Fibroblast of lung (primary cell): Measurements from ENCODE around the gene PRKRA. TPM values are rescaled to one million over a fixed set of nuclear protein-coding genes. Genes with fewer than 3 reads are reported as not detected.

Experiments
- DNase-seq, 2 donors: peaks; one replicate each; pipeline versions ENCODE4 v3.0.0 to v3.0.0-alpha.2; 2010; ENCODE audit warnings: low read depth in 2 of 2
- H2AFZ ChIP-seq: 2 replicates; pipeline ENCODE4 v1.5.1; 2012; ENCODE audit warnings: low read length, control low read depth, inconsistent platforms
- H3K27ac ChIP-seq: 2 replicates; pipeline ENCODE4 v1.5.1; 2011; ENCODE audit warnings: low read length, control low read depth; ENCODE audit not compliant: insufficient read depth
- H3K27me3 ChIP-seq: 2 replicates; pipeline ENCODE4 v1.5.1; 2011; ENCODE audit warnings: mild to moderate bottlenecking, low read length; ENCODE audit not compliant: control insufficient read depth, insufficient read depth
- H3K36me3 ChIP-seq: 2 replicates; pipeline ENCODE4 v1.5.1; 2011; ENCODE audit warnings: low read length; ENCODE audit not compliant: control insufficient read depth, insufficient read depth
- H3K4me1 ChIP-seq: 2 replicates; pipeline ENCODE4 v1.5.1; 2011; ENCODE audit warnings: low read length; ENCODE audit not compliant: control insufficient read depth, insufficient read depth; ENCODE audit errors: extremely low read depth
- H3K4me2 ChIP-seq: 2 replicates; pipeline ENCODE4 v1.5.1; 2011; ENCODE audit warnings: low read length, control low read depth; ENCODE audit not compliant: insufficient read depth; ENCODE audit errors: extremely low read depth
- H3K4me3 ChIP-seq, 4 experiments: fragments of 200-600 bp in 1 of 4; sonication (generic) in 1 of 4; replicated peaks in 1 of 4; 2 replicates each; pipeline ENCODE4 v1.5.1; 2011 to 2016; ENCODE audit warnings: low read length in 4 of 4, low read depth in 3 of 4, mild to moderate bottlenecking in 3 of 4, control low read depth in 2 of 4, inconsistent platforms in 1 of 4, mixed read lengths in 1 of 4; ENCODE audit not compliant: insufficient read depth in 1 of 4; ENCODE audit errors: control extremely low read depth in 1 of 4
- H3K79me2 ChIP-seq: 2 replicates; pipeline ENCODE4 v1.5.1; 2012; ENCODE audit warnings: mild to moderate bottlenecking, low read length, inconsistent platforms; ENCODE audit not compliant: control insufficient read depth, insufficient read depth
- H3K9ac ChIP-seq: 2 replicates; pipeline ENCODE4 v1.5.1; 2011; ENCODE audit warnings: mild to moderate bottlenecking, low read length, control low read depth; ENCODE audit not compliant: insufficient read depth
- H3K9me3 ChIP-seq: 2 replicates; pipeline ENCODE4 v1.5.1; 2012; ENCODE audit warnings: low read depth, low read length; ENCODE audit not compliant: control insufficient read depth, insufficient read depth
- H4K20me1 ChIP-seq: 2 replicates; pipeline ENCODE4 v1.5.1; 2011; ENCODE audit warnings: low read length; ENCODE audit not compliant: control insufficient read depth, insufficient read depth; ENCODE audit errors: extremely low read depth
- CTCF ChIP-seq, 2 donors: IDR thresholded peaks in 1 of 2; conservative IDR thresholded peaks in 1 of 2; 1 replicate in 1 of 2; 2 replicates in 1 of 2; pipeline ENCODE4 v1.5.1; 2011 to 2012; ENCODE audit warnings: low read length in 2 of 2, control low read depth in 1 of 2, inconsistent platforms in 1 of 2, low read depth in 1 of 2, mild to moderate bottlenecking in 1 of 2
- EZH2 ChIP-seq: IDR thresholded peaks from 2 replicates; pipeline ENCODE4 v1.5.1; 2012; ENCODE audit warnings: low read length, control low read depth, mild to moderate bottlenecking; ENCODE audit errors: missing control alignments
- polyA plus RNA-seq, 2 donors: library from polyadenylated mRNA; depleted of rRNA in 1 of 2; stranded (reverse) in 1 of 2; unstranded in 1 of 2; fragments of >200 nt; gene quantifications; 2 replicates each; pipeline ENCODE4 v1.2.1, GENCODE V29; 2011 to 2012; ENCODE audit warnings: missing spikeins in 1 of 2
- total RNA-seq: library from RNA; depleted of rRNA; stranded (reverse); fragments of >200 nt; gene quantifications from 2 replicates; pipeline ENCODE4 v1.2.1, GENCODE V29; 2014

Gene PRKRA
- total and polyA plus RNA-seq, 2 donors (not counting 1 experiment from before 2014, with no cell fraction given) = 40.5 to 54.6 TPM

GRCh38 chr2:178412047-178412446, 38.9 kb downstream of the PRKRA start:
- DNase-seq = no peak
- H3K79me2 ChIP-seq = no peaks in the 10 kb centered on the region
- H3K27ac ChIP-seq = no peak overlapping the region
- no peaks in the 10 kb centered on the region for H3K9me3 ChIP-seq
- H2AFZ ChIP-seq = no peak overlapping the region
- no peaks in the 10 kb centered on the region for H3K27me3 ChIP-seq
- peaks cover 5% of the 10 kb centered on the region for H3K4me1 ChIP-seq
- H3K9ac ChIP-seq = no peak overlapping the region
- no peaks in the 10 kb centered on the region for H4K20me1 ChIP-seq
- H3K36me3 ChIP-seq = no peaks in the 10 kb centered on the region
- H3K4me3 ChIP-seq = no peak overlapping the region
- no peak overlapping the region for H3K4me2 ChIP-seq
- no peak for TF ChIP-seq CTCF (conservative IDR thresholded peaks at IDR 0.05 in 1 of 2, IDR thresholded peaks at IDR 0.05 in 1 of 2; ENCODE audit: low read depth in 1 of 2, low read length in 2 of 2)
- TF ChIP-seq EZH2 = no peak

GRCh38 chr2:178409261-178409660, 41.7 kb downstream of the PRKRA start:
- Histone ChIP-seq H3K4me2 (no peak overlapping the region), H3K36me3 (no peaks in the 10 kb centered on the region), H3K9ac (no peak overlapping the region), H2AFZ (no peak overlapping the region), H3K27ac (no peak overlapping the region), H3K79me2 (no peaks in the 10 kb centered on the region), H3K4me1 (peaks cover 2% of the 10 kb centered on the region), H3K27me3 (no peaks in the 10 kb centered on the region), H3K9me3 (no peaks in the 10 kb centered on the region), H3K4me3 (no peak overlapping the region), H4K20me1 (no peaks in the 10 kb centered on the region)
- TF ChIP-seq EZH2 (no peak), CTCF (conservative IDR thresholded peaks at IDR 0.05 in 1 of 2, IDR thresholded peaks at IDR 0.05 in 1 of 2; ENCODE audit: low read depth in 1 of 2, low read length in 2 of 2) (no peak)
- DNase-seq = no peak

- H3K27ac ChIP-seq = no peak overlapping the region
- H3K4me1 ChIP-seq = peaks cover 5% of the 10 kb centered on the region
- no peaks in the 10 kb centered on the region for H4K20me1 ChIP-seq
- H2AFZ ChIP-seq = no peak overlapping the region
- H3K9me3 ChIP-seq = no peaks in the 10 kb centered on the region
- H3K9ac ChIP-seq = no peak overlapping the region
- H3K79me2 ChIP-seq = no peaks in the 10 kb centered on the region
- H3K4me2 ChIP-seq = peak overlapping the region; percentile 57
- H3K4me3 ChIP-seq = no peak overlapping the region
- no peaks in the 10 kb centered on the region for H3K27me3 ChIP-seq
- H3K36me3 ChIP-seq = no peaks in the 10 kb centered on the region
- peak; percentile 76 to 78 for DNase-seq
- TF ChIP-seq CTCF (conservative IDR thresholded peaks at IDR 0.05 in 1 of 2, IDR thresholded peaks at IDR 0.05 in 1 of 2; ENCODE audit: low read depth in 1 of 2, low read length in 2 of 2) (no peak), EZH2 (no peak)
Measured at GRCh38 chr2:178404368-178404767, 46.6 kb downstream of the PRKRA start.
